PC-3 (cell line): Measurements from ENCODE around the gene NEK4. TPM values are rescaled to one million over a fixed set of nuclear protein-coding genes. Genes with fewer than 3 reads are reported as not detected.

Source experiments
- ATAC-seq: fragments of 200-7000 bp; cut with Tn5 transposase; 2 replicates; pipeline ENCODE4 v1.9.1; 2020; ENCODE audit warnings: mild to moderate bottlenecking, moderate library complexity
- BruUV-seq: library from RNA; stranded (reverse); fragments of 400-500 nt; replicated peaks from 2 replicates; lab custom pipeline; 2021; lab: Mats Ljungman, UMichigan
- CTCF ChIA-PET: fragments of 300-600 bp; sonication (Branson Sonifier 250); formaldehyde crosslinking; loops from one replicate; lab custom pipeline; 2022; ENCODE audit warnings: antibody characterized with exemption; lab: Charles Lee
- POLR2A ChIA-PET: fragments of 300-600 bp; sonication (Branson Sonifier 250); formaldehyde crosslinking; loops from one replicate; lab custom pipeline; 2022; ENCODE audit warnings: antibody characterized with exemption; ENCODE audit not compliant: unreplicated experiment; lab: Charles Lee
- DNase-seq: peaks from one replicate; pipeline ENCODE4 v3.0.0-alpha.2; 2015
- H2AFZ ChIP-seq: fragments of 300-600 bp; sonication (generic); 2 replicates; pipeline ENCODE4 v1.6.0; 2016; ENCODE audit warnings: antibody characterized with exemption, low read length
- H3F3A ChIP-seq: fragments of 300-600 bp; sonication (generic); one replicate; pipeline ENCODE4 v1.6.0; 2017; ENCODE audit warnings: antibody characterized with exemption, low read length, control low read depth, mild to moderate bottlenecking; ENCODE audit not compliant: unreplicated experiment
- H3K27ac ChIP-seq: fragments of 300-600 bp; sonication (generic); 2 replicates; pipeline ENCODE4 v1.5.1; 2016; ENCODE audit warnings: mild to moderate bottlenecking, low read length
- H3K27me3 ChIP-seq: fragments of 300-600 bp; sonication (generic); 2 replicates; pipeline ENCODE4 v1.6.1; 2016; ENCODE audit warnings: low read length, mixed read lengths
- H3K36me3 ChIP-seq: fragments of 300-600 bp; sonication (generic); 2 replicates; pipeline ENCODE4 v1.6.1; 2016; ENCODE audit warnings: low read depth, mixed run types, low read length, mixed read lengths
- H3K4me1 ChIP-seq: fragments of 300-600 bp; sonication (generic); 2 replicates; pipeline ENCODE4 v1.5.1; 2016; ENCODE audit warnings: low read length; ENCODE audit not compliant: insufficient read depth
- H3K4me2 ChIP-seq: fragments of 300-600 bp; sonication (generic); 2 replicates; pipeline ENCODE4 v1.6.0; 2016; ENCODE audit warnings: low read length
- H3K4me3 ChIP-seq: fragments of 300-600 bp; sonication (generic); 2 replicates; pipeline ENCODE4 v1.5.1; 2016; ENCODE audit warnings: mild to moderate bottlenecking, low read length, mixed read lengths
- H3K79me2 ChIP-seq: fragments of 300-600 bp; sonication (generic); 2 replicates; pipeline ENCODE4 v1.6.1; 2017; ENCODE audit warnings: low read length, mixed read lengths
- H3K9ac ChIP-seq: fragments of 300-600 bp; sonication (generic); 2 replicates; pipeline ENCODE4 v1.6.0; 2016; ENCODE audit warnings: mild to moderate bottlenecking, low read length
- H3K9me2 ChIP-seq: fragments of 300-600 bp; sonication (generic); replicated peaks from 2 replicates; pipeline ENCODE4 v1.6.1; 2016; ENCODE audit warnings: mixed run types, low read length, mixed read lengths
- H3K9me3 ChIP-seq: fragments of 300-600 bp; sonication (generic); 2 replicates; pipeline ENCODE4 v1.6.1; 2016; ENCODE audit warnings: low read length, mixed read lengths
- H4K20me1 ChIP-seq: fragments of 300-600 bp; sonication (generic); 2 replicates; pipeline ENCODE4 v1.6.1; 2016; ENCODE audit warnings: low read length, mixed read lengths
- EZH2 ChIP-seq: fragments of 300-600 bp; sonication (generic); IDR thresholded peaks from one replicate; pipeline ENCODE4 v1.6.1; 2017; ENCODE audit warnings: antibody characterized with exemption, mild to moderate bottlenecking, low read length; ENCODE audit not compliant: unreplicated experiment
- EZH2phosphoT487 ChIP-seq: fragments of 300-600 bp; sonication (generic); IDR thresholded peaks from 2 replicates; pipeline ENCODE4 v1.6.1; 2018; ENCODE audit warnings: mild to moderate bottlenecking, antibody characterized with exemption, low read length, borderline replicate concordance
- intact Hi-C: fragments of 100-400 bp; cut with micrococcal nuclease; formaldehyde crosslinking; loops from 2 replicates; pipeline ENCODE4 v1.9.0; 2023
- total RNA-seq: library from RNA; depleted of rRNA; stranded (reverse); fragments of >200 nt; gene quantifications from 2 replicates; pipeline ENCODE4 v1.2.3, GENCODE V29; 2014
- TF ChIP-seq, protein P1 (sequence below): fragments of 300-600 bp; sonication (generic); conservative IDR thresholded peaks from 2 replicates; pipeline ENCODE4 v1.5.1; 2017; ENCODE audit warnings: antibody characterized with exemption, low read depth, mild to moderate bottlenecking, low read length

NEK4 gene
- total RNA-seq, 1 experiment from 2014 or later: 33.6 TPM

DNA sequence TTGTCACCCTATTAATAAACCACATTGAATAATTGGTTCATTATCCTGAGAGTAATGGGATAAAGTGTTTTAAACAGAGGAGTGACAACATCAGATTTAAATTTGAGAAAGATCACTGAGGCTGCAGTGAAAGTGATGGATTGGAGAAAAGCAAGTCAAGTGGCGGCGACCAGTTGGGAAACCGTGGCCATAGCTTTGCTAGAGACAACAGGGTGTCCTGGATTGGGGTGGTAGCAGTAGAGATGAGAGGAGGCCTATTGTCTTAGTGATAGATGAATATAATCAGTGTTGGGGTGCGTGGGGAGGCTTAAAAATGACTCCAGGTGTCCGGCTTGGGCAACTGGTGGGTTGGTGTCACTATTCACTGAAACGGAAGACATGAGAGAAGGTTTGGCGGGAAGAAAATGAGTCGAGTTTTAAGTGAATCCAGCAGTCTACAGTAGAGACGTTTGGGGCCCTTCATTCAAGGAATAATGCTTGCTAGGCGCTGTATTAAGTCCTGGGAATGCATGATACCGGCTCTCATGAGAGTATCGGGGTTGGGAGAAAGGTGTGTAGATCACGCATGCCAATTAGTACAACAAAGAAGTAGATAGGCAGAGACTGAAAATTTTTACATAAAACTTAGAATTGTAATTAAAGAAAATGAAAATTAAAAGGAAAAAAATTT lies 819 bp downstream of the NEK4 start:
- Histone ChIP-seq H3K79me2 (peaks cover 32% of the 10 kb centered on the region), H3K9me2 (no peaks in the 10 kb centered on the region), H3K4me1 (peaks cover 13% of the 10 kb centered on the region), H3K4me3 (peak overlapping the region; percentile 83), H2AFZ (peak overlapping the region; percentile 93), H3K27me3 (no peaks in the 10 kb centered on the region), H3K9ac (peak overlapping the region; percentile 85), H3K27ac (no peak overlapping the region), H3K36me3 (peaks cover 16% of the 10 kb centered on the region; the same call in 1 of the 2 replicates), H3K4me2 (peak overlapping the region; percentile 98), H4K20me1 (no peaks in the 10 kb centered on the region), H3F3A (no peaks in the 10 kb centered on the region), H3K9me3 (no peaks in the 10 kb centered on the region)
- TF ChIP-seq, protein P1, sequence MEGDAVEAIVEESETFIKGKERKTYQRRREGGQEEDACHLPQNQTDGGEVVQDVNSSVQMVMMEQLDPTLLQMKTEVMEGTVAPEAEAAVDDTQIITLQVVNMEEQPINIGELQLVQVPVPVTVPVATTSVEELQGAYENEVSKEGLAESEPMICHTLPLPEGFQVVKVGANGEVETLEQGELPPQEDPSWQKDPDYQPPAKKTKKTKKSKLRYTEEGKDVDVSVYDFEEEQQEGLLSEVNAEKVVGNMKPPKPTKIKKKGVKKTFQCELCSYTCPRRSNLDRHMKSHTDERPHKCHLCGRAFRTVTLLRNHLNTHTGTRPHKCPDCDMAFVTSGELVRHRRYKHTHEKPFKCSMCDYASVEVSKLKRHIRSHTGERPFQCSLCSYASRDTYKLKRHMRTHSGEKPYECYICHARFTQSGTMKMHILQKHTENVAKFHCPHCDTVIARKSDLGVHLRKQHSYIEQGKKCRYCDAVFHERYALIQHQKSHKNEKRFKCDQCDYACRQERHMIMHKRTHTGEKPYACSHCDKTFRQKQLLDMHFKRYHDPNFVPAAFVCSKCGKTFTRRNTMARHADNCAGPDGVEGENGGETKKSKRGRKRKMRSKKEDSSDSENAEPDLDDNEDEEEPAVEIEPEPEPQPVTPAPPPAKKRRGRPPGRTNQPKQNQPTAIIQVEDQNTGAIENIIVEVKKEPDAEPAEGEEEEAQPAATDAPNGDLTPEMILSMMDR: no peak
- TF ChIP-seq EZH2phosphoT487: no peak
- TF ChIP-seq EZH2: no peak
- intact Hi-C loops: loop anchor here (10.0 kb wide), 1 partner anchor 295 kb away; no protein-coding TSS in a partner anchor
- CTCF ChIA-PET: interaction anchor here (0.5 kb wide), 1 partner anchor 195 kb away, joined by 4 read pairs; no protein-coding TSS in a partner anchor
- TSS peak; percentile 57 for BruUV-seq
- POLR2A ChIA-PET: interaction anchor here (0.5 kb wide), 1 partner anchor 1088 kb away, joined by 3 read pairs; no protein-coding TSS in a partner anchor
- ATAC-seq: no peak
- DNase-seq: no peak

DNA sequence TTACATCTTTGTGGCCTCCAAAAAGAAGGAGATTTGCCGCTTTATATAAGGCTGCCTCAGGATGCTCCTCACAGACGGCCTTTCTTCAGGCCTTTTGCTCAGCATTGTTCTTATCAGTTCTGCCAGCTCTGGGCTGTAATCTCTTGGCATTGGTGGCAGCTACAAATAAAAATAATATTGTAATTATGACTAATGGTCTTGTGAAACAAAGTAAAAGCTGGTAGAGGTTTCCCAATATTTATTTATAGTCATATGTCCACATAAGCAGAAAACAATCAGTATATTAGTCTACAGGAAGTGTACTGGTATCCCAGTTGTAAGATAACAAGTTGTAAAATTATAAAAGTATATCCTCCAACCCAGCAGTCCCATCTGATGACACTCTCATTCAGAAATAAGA lies 7.3 kb downstream of the NEK4 start:
- intact Hi-C loops: no loop called here
- peaks cover 10% of the 10 kb centered on the region for H3K79me2 ChIP-seq
- no peak overlapping the region for H2AFZ ChIP-seq
- H3K9me3 ChIP-seq: no peaks in the 10 kb centered on the region
- no peak overlapping the region for H3K27ac ChIP-seq
- DNase-seq (peak; percentile 40), ATAC-seq (peak; percentile 92)
- H4K20me1 ChIP-seq: no peaks in the 10 kb centered on the region
- no peak overlapping the region for H3K4me2 ChIP-seq
- H3K4me3 ChIP-seq: no peak overlapping the region
- no peaks in the 10 kb centered on the region for H3K27me3 ChIP-seq
- no peaks in the 10 kb centered on the region for H3K9me2 ChIP-seq
- no peak overlapping the region for H3K9ac ChIP-seq
- no TSS peak for BruUV-seq
- ChIA-PET POLR2A (no interaction called here), CTCF (no interaction called here)
- TF ChIP-seq, protein P1: no peak
- TF ChIP-seq EZH2 (no peak), EZH2phosphoT487 (no peak)
- H3K4me1 ChIP-seq: no peaks in the 10 kb centered on the region
- H3K36me3 ChIP-seq: peaks cover 54% of the 10 kb centered on the region
- H3F3A ChIP-seq: no peaks in the 10 kb centered on the region

DNA sequence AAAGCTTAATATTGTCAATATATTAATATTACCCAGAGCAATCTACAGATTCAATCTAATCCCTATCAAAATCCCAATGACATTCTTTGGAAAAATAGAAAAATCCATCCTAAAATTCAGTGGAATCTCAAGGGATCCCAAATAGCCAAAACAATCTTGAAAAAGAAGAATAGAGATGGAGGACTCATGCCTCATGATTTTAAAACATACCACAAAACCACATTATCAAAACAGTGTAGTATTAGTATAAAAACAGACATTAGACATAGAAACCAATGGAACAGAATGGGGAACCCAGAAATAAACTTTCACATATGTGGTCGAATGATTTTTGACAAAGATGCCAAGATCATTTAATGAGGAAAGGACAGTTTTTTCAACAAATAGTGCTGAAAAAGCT lies 14.6 kb downstream of the NEK4 start:
- no peak overlapping the region for H3K4me2 ChIP-seq
- DNase-seq: no peak
- CTCF ChIA-PET: no interaction called here

More for the DNA sequence above, 14.6 kb downstream of the NEK4 start:
- no peak overlapping the region for H3K27ac ChIP-seq
- BruUV-seq: no TSS peak
- TF ChIP-seq, protein P1: no peak
- TF ChIP-seq EZH2 (no peak), EZH2phosphoT487 (no peak)
- no peaks in the 10 kb centered on the region for H3K9me3 ChIP-seq
- no peak overlapping the region for H3K4me3 ChIP-seq
- H3K79me2 ChIP-seq: no peaks in the 10 kb centered on the region
- POLR2A ChIA-PET: no interaction called here
- H3F3A ChIP-seq: no peaks in the 10 kb centered on the region
- no peaks in the 10 kb centered on the region for H3K27me3 ChIP-seq
- no peaks in the 10 kb centered on the region for H4K20me1 ChIP-seq
- no peaks in the 10 kb centered on the region for H3K9me2 ChIP-seq
- H3K36me3 ChIP-seq: peaks cover 48% of the 10 kb centered on the region
- intact Hi-C loops: no loop called here
- no peak overlapping the region for H3K9ac ChIP-seq
- no peak for ATAC-seq
- H2AFZ ChIP-seq: no peak overlapping the region
- no peaks in the 10 kb centered on the region for H3K4me1 ChIP-seq
